ENCODE results near the gene SMAD6.

The SMAD6 gene

GRCh38 chr15:66735909-66736305 lies 33.9 kb downstream of the SMAD6 start:
- no peak for TF ChIP-seq CTCF (IDR thresholded peaks at IDR 0.05; ENCODE audit: low read depth, low read length)

GRCh38 chr15:66737243-66738010 lies 35.4 kb downstream of the SMAD6 start:
- no peak for TF ChIP-seq CTCF (IDR thresholded peaks at IDR 0.05; ENCODE audit: low read depth, low read length)
- no peak overlapping the region for H3K4me3 ChIP-seq (ENCODE audit: low read depth, low read length)

More at GRCh38 chr15:66735909-66736305, 33.9 kb downstream of the SMAD6 start:
- H3K4me3 ChIP-seq (ENCODE audit: low read depth, low read length), result no peak overlapping the region

GRCh38 chr15:66738116-66738515 lies 36.1 kb downstream of the SMAD6 start:
- no peak for TF ChIP-seq CTCF (IDR thresholded peaks at IDR 0.05; ENCODE audit: low read depth, low read length)
- no peak overlapping the region for H3K4me3 ChIP-seq (ENCODE audit: low read depth, low read length)

- H3K4me3 ChIP-seq (ENCODE audit: low read depth, low read length), result no peak overlapping the region
- TF ChIP-seq CTCF (IDR thresholded peaks at IDR 0.05; ENCODE audit: low read depth, low read length), result no peak
These were observed 36.6 kb downstream of the SMAD6 start for GRCh38 chr15:66738595-66738994.

GRCh38 chr15:66739287-66739686 lies 37.3 kb downstream of the SMAD6 start:
- no peak for TF ChIP-seq CTCF (IDR thresholded peaks at IDR 0.05; ENCODE audit: low read depth, low read length)
- no peak overlapping the region for H3K4me3 ChIP-seq (ENCODE audit: low read depth, low read length)

- no peak for TF ChIP-seq CTCF (IDR thresholded peaks at IDR 0.05; ENCODE audit: low read depth, low read length)
These were observed 38.8 kb downstream of the SMAD6 start for GRCh38 chr15:66740802-66741201.

GRCh38 chr15:66741646-66742045 lies 39.6 kb downstream of the SMAD6 start:
- TF ChIP-seq CTCF (IDR thresholded peaks at IDR 0.05; ENCODE audit: low read depth, low read length), result no peak

More at GRCh38 chr15:66740802-66741201, 38.8 kb downstream of the SMAD6 start:
- H3K4me3 ChIP-seq (ENCODE audit: low read depth, low read length), result no peak overlapping the region

More at GRCh38 chr15:66741646-66742045, 39.6 kb downstream of the SMAD6 start:
- no peak overlapping the region for H3K4me3 ChIP-seq (ENCODE audit: low read depth, low read length)
